Smooth muscle cell of the brain vasculature (primary cell): ENCODE results near the gene EID2B.

Experiments
- DNase-seq: peaks from one replicate; pipeline ENCODE4 v3.0.0-alpha.2; 2012; ENCODE audit warnings: low read depth, low spot score

EID2B gene

DNA sequence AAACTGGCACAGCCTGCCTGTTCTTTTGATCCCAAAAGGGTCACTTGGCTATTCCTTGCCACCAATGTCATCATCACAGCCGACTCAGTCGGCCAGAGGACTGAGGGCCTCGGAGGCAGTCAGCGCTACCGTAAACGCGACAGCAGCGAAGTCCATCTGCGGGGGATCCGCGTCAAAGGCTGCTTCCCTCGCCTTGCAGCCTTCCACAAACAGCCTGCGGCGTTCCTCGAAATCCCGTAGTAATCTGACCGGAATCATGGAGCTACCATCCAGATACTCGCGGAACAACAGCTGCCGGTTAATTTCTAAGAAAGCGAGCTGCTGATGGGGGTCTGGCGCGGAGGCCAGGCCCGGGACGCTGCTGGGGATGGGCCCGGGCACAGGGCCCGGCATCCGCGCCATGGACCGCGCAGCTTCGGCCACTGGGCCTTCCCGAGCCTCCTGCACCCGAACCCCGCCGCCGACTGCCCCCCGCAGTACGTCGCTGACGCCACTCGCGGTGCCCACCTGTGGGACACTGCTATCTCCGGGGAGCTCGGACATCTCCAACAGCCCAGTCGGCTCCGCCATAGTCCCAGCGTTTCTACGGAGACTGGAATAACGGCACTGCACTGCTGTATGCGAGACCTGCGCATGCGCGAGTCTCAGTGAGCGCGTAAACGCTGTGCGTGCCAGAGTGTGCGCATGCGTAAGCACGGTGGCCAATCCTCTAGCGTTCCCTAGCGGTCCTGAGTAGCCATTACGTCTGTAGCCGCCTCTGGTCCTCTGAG, at the start of gene EID2B:
TSS of gene EID2B (minus strand) at position 620 of the 770 bp plus-strand sequence. CDS start at position 570, 50 bp downstream.
- DNase-seq = peak; percentile 88

DNA sequence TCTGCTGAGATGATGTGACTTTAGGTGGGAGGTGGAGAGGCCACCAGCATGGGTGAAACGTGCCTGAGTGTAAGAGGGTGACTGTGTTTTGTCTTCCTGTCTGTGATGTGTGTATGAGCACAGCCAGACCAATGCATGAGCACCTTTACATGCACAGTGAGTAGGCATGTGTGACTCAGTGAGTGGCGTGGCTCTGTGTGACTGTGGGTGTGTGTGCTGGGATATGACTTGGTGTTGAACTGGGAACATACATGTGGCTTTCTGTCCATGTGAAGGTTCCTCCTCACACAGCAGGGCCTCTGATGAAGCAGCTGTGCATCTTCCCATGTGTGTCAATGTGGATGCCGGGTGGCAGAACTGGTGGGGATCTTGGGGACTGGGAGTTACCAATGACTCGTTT, 49.8 kb upstream of the EID2B start:
- no peak for DNase-seq

GRCh38 chr19:39568604-39569003, 36.0 kb upstream of the EID2B start:
- no peak for DNase-seq

DNA sequence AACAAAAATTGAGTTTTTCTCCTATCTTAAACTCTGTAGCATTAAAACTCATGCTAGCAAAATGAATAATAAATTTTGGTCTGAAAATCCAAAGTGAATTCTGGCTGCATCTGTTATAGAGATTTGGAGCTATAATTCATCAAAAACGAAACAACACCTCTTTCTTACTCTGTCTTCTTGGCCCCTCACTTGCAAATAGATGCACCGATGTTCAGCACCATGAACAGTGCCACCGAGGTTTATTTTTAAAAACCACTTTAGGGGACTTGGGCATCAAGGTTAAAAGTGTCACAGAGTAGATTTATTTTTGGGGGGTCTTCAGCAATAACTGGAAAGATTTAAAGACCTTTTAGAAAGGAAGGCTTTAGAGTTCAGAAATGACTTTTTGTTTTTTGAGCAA, 33.4 kb upstream of the EID2B start:
- no peak for DNase-seq

GRCh38 chr19:39563408-39563807, 30.8 kb upstream of the EID2B start:
- no peak for DNase-seq

- DNase-seq = no peak
These were observed 26.0 kb upstream of the EID2B start for GRCh38 chr19:39558624-39559117.

DNA sequence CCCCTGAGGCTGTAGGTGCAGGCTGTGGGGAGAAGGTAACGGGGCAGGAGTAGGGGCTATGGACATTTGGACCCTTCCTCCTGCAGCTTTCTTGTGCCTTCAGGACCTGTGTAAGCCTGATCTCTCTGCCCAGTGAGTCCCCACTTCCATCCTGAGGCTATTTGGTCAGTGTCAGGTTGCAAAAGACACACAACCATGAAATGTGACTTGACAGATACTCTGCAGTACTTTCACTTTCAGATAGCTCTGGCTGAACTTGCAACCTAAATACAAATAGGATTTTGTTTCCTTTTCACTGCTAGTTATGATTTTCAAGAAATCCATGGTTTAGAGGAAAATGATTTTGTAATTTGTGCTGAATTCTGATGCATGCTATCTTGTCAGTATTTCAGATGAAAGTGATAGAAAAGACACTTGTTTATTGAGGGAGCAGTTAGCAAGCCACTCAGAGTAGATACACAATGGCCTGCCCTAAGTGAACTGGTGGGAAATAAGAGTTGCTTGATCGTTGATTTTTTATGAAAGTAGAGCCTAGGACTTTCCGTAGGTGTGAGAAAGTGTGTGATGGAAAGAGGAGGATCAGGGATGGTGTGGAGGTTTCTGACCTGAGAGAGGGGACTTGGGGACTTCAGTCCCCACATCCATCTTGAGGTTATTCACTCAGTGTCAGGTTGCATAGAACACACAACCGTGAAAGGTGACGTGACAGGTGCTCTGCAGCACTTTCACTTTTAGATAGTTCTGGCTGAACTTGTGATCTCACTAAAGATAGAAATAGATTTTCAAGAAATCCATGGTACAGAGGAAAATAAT, 25.4 kb upstream of the EID2B start:
- no peak for DNase-seq

GRCh38 chr19:39555883-39556282, 23.2 kb upstream of the EID2B start:
- DNase-seq = no peak

DNA sequence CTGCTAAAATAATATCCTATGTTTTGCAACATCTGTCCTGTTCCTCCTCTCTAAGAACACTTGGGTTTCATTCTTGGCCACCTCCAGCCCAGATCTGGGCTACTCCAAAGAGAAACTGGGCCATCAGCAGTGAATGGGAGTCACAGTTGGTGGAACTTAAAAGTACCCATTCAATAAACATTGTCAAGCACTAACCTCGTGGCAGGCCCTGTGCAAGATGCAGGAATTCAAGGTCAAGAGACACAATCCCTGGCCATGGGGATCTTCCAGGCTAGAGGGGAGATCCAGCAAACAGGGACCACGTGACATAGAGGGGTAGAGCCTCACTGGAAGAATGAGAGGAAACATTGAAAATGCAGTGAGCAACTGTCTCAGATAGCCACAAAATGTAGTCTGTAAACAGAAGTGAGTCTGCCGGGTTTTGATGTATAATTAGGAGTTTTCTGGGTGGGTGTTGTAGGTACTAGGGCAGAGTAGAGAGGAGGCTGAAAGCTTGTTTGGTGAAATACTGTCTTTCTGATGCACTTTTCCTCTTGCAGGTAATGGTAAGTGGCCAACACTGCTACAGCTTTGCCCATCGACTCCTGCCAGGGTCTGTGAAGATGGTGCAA, 22.2 kb upstream of the EID2B start:
- no peak for DNase-seq

- DNase-seq = no peak
These were observed 20.5 kb upstream of the EID2B start for GRCh38 chr19:39553082-39553652.

- DNase-seq = no peak
These were observed 17.5 kb upstream of the EID2B start for GRCh38 chr19:39550197-39550596.

DNA sequence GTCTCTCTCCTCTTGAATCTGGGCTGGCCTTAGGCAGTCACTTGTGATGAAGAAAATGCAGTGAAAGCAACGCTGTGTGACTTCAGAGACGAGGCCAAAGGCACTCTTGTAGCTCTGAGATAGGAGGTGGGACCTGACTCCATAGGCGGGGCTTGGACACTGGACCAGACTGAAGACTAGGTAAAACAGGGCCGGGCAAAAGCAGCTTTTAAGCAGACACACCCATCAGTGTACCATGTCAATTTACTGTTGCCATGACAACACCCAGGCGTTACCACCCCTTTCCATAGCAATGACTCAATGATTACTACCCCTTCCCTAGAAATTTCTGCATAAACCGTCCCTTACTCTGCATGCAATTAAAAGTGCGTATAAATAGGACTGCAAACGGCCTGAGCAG, 13.9 kb upstream of the EID2B start:
- DNase-seq = no peak

DNA sequence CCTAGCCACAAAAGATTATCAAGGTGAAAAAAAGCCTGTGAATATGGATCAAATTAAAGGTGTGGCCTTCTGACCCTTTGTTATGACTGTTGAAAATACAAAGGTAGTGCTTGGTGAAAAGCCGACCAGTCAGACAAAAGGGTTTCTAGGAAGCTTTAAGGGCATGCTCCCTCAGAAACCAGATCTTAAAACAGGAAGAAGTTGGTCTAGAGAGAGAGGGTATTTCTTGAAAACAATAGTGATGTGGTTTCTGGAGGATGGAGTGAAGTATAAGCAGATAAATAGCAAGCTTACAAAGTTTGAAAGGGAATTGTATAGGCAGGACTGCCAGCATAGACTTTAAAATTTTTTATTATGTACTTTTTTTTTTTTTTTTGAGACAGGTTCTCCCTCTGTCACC, 12.3 kb upstream of the EID2B start:
- DNase-seq = no peak

GRCh38 chr19:39544226-39544903, 11.7 kb upstream of the EID2B start:
- DNase-seq = no peak

GRCh38 chr19:39543477-39543857, 10.8 kb upstream of the EID2B start:
- DNase-seq = no peak

- DNase-seq = no peak
These were observed 9.6 kb upstream of the EID2B start for GRCh38 chr19:39542206-39542605.

DNA sequence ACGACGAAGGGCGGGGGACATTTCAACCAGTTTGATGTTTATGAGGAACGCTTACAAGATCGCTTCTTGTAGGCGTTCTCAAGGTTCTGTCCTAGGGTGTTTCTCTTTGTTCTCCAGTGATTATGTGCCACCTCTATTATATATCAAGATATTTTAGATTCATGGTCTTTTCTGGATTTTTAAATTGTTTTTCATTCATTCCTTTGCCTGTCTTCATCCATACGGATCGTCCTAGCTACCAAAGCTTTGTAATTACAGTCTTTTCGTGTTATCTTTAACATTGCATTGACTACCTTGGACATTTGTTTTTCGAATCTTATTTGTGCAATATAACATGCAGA, 7.7 kb upstream of the EID2B start:
- no peak for DNase-seq

DNA sequence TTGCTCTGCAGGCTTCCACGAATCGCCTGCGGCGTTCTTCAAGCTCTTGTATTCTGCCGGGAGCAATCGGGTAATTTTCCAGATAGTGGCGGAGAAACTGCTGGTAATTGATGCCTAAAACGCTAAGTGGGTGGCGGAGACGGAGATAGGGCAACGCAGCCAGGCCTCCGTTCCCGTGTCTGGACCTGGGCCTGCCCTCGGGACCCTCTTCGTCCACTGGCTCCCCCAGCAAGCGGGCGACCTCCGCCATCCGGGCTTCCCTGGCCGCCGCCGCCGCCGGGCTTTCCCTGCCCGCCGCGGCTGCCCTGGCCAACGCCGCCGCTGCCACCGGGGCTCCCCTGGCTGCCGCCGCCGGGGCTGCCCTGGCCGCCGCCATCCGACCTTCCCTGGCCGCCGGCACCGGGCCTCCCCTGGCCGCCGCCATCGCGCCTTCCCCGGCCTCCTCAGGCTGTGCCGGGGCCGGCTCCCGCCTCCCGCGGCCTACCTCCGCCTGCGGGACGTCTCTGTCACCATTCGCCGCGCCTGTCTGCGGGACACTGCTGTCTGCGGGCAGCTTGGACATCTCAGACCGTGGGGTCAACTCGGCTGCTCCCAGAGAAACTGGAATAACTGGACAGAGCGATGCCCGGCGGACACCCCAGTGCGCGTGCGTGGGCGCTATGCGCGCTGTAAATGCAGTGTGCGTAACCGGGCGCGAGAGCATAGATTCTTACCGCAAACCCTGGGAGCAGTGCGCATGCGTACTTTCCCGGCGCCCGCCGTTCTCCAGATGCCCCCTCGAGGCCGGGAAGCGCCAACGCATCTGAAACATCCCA, 7.1 kb upstream of the EID2B start, which contains the start of gene EID2:
TSS of gene EID2 (minus strand) at position 644 of the 815 bp plus-strand sequence. CDS start at position 562, 82 bp downstream.
- DNase-seq = peak; percentile 91

DNA sequence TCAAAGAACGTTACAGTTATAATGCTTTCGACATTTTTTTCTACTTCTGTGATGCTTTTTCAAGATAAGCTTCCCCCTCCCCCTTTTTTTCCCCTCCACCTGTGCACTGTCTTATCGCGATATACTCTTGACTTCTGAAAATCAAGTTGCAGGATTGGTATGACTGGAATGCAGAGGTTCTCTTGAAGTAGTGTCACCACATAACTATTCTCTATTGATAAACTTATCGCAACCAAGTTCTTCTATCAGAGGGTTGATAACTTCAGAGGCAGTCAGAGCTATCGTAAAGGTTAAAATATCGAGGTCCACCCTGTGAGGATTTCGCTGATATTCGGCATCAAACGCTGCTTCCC, 6.5 kb upstream of the EID2B start:
- no peak for DNase-seq

DNA sequence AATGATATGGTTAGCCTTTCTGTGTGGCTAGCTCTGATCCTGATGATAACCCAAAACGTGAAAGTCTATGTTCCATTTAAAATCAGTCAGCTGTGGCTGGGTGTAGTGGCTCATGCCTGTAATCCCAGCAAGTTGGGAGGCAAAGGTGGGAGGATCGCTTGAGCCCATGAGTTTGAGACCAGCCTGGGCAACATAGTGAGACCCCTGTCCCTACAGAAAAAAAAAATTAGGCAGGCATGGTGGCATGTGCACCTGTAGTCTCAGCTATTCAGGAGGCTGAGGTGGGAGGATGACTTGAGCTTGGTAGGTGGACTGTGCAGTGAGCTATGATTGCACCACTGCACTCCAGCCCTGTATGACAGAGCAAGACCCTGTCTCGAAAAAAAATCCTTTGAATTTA, 1.1 kb upstream of the EID2B start:
- DNase-seq = no peak
